ENCODE measurements around the gene PDCD4. TPM values are rescaled to one million over a fixed set of nuclear protein-coding genes. Genes with fewer than 3 reads are reported as not detected.

The PDCD4 gene
- total RNA-seq, 1 experiment from 2014 or later = 19.4 TPM

GRCh38 chr10:110833941-110834628 is 37.6 kb upstream of the PDCD4 start:
- ChIA-PET POLR2A (ENCODE audit: unreplicated experiment) (no interaction called here), CTCF (no interaction called here)
- Histone ChIP-seq H3K4me3 (ENCODE audit: low read length) (no peak overlapping the region), H4K20me1 (ENCODE audit: low read length) (no peaks in the 10 kb centered on the region), H3K9ac (ENCODE audit: low read length) (no peak overlapping the region), H2AFZ (ENCODE audit: low read length) (no peak overlapping the region), H3K9me3 (ENCODE audit: low read length) (no peaks in the 10 kb centered on the region), H3K9me2 (replicated peaks; ENCODE audit: low read length) (no peaks in the 10 kb centered on the region), H3K27me3 (ENCODE audit: low read length) (no peaks in the 10 kb centered on the region), H3F3A (ENCODE audit: low read length, unreplicated experiment) (no peaks in the 10 kb centered on the region), H3K4me1 (ENCODE audit: insufficient read depth, low read length) (no peaks in the 10 kb centered on the region), H3K36me3 (ENCODE audit: low read depth, low read length) (no peaks in the 10 kb centered on the region), H3K79me2 (ENCODE audit: low read length) (no peaks in the 10 kb centered on the region), H3K27ac (ENCODE audit: low read length) (no peak overlapping the region), H3K4me2 (ENCODE audit: low read length) (no peak overlapping the region)
- no peak for ATAC-seq
- no peak for TF ChIP-seq EZH2 (IDR thresholded peaks at IDR 0.05; ENCODE audit: low read length, unreplicated experiment)
- no peak for TF ChIP-seq CTCF (conservative IDR thresholded peaks at IDR 0.05; ENCODE audit: low read depth, low read length)
- intact Hi-C loops (cut with micrococcal nuclease) = no loop called here
- DNase-seq = no peak
- no TSS peak for BruUV-seq (replicated peaks)

GRCh38 chr10:110834629-110835301 is 37.0 kb upstream of the PDCD4 start:
- no peaks in the 10 kb centered on the region for H3K36me3 ChIP-seq (ENCODE audit: low read depth, low read length)
- no peak overlapping the region for H3K4me2 ChIP-seq (ENCODE audit: low read length)
- H3K9me2 ChIP-seq (replicated peaks; ENCODE audit: low read length) = no peaks in the 10 kb centered on the region
- BruUV-seq (replicated peaks) = no TSS peak
- no peaks in the 10 kb centered on the region for H3K79me2 ChIP-seq (ENCODE audit: low read length)
- no peaks in the 10 kb centered on the region for H3K9me3 ChIP-seq (ENCODE audit: low read length)
- H4K20me1 ChIP-seq (ENCODE audit: low read length) = no peaks in the 10 kb centered on the region
- H3F3A ChIP-seq (ENCODE audit: low read length, unreplicated experiment) = no peaks in the 10 kb centered on the region
- H3K4me3 ChIP-seq (ENCODE audit: low read length) = no peak overlapping the region
- TF ChIP-seq EZH2phosphoT487 (IDR thresholded peaks at IDR 0.05; ENCODE audit: borderline replicate concordance, low read length) (no peak), EZH2 (IDR thresholded peaks at IDR 0.05; ENCODE audit: low read length, unreplicated experiment) (no peak), CTCF (conservative IDR thresholded peaks at IDR 0.05; ENCODE audit: low read depth, low read length) (no peak)
- DNase-seq (no peak), ATAC-seq (no peak)
- ChIA-PET POLR2A (ENCODE audit: unreplicated experiment) (no interaction called here), CTCF (no interaction called here)
- H2AFZ ChIP-seq (ENCODE audit: low read length) = no peak overlapping the region
- H3K9ac ChIP-seq (ENCODE audit: low read length) = no peak overlapping the region
- H3K27me3 ChIP-seq (ENCODE audit: low read length) = no peaks in the 10 kb centered on the region
- intact Hi-C loops (cut with micrococcal nuclease) = no loop called here
- H3K4me1 ChIP-seq (ENCODE audit: insufficient read depth, low read length) = no peaks in the 10 kb centered on the region
- H3K27ac ChIP-seq (ENCODE audit: low read length) = no peak overlapping the region

GRCh38 chr10:110835841-110836240 is 35.9 kb upstream of the PDCD4 start:
- DNase-seq = no peak
- Histone ChIP-seq H3F3A (ENCODE audit: low read length, unreplicated experiment) (no peaks in the 10 kb centered on the region), H3K9me2 (replicated peaks; ENCODE audit: low read length) (no peaks in the 10 kb centered on the region), H3K27me3 (ENCODE audit: low read length) (no peaks in the 10 kb centered on the region), H3K4me2 (ENCODE audit: low read length) (no peak overlapping the region), H3K9ac (ENCODE audit: low read length) (no peak overlapping the region), H2AFZ (ENCODE audit: low read length) (no peak overlapping the region), H3K36me3 (ENCODE audit: low read depth, low read length) (no peaks in the 10 kb centered on the region), H3K79me2 (ENCODE audit: low read length) (no peaks in the 10 kb centered on the region), H3K27ac (ENCODE audit: low read length) (no peak overlapping the region), H4K20me1 (ENCODE audit: low read length) (no peaks in the 10 kb centered on the region), H3K4me3 (ENCODE audit: low read length) (no peak overlapping the region), H3K4me1 (ENCODE audit: insufficient read depth, low read length) (no peaks in the 10 kb centered on the region), H3K9me3 (ENCODE audit: low read length) (no peaks in the 10 kb centered on the region)
- intact Hi-C loops (cut with micrococcal nuclease) = no loop called here
- ChIA-PET POLR2A (ENCODE audit: unreplicated experiment) (no interaction called here), CTCF (no interaction called here)
- no peak for TF ChIP-seq CTCF (conservative IDR thresholded peaks at IDR 0.05; ENCODE audit: low read depth, low read length)
- no peak for TF ChIP-seq EZH2phosphoT487 (IDR thresholded peaks at IDR 0.05; ENCODE audit: borderline replicate concordance, low read length)
- TF ChIP-seq EZH2 (IDR thresholded peaks at IDR 0.05; ENCODE audit: low read length, unreplicated experiment) = no peak
- ATAC-seq = no peak
- BruUV-seq (replicated peaks) = no TSS peak
